ENCODE data around the gene ZMYM2. TPM values are rescaled to one million over a fixed set of nuclear protein-coding genes. Genes with fewer than 3 reads are reported as not detected.
A peak's percentile ranks its signal among the peaks of the same experiment; 100 is the strongest.

The ZMYM2 gene
- total and polyA plus RNA-seq, 2 donors (not counting 3 experiments of a cell fraction or from before 2014, with no cell fraction given), result 14.7 to 75.3 TPM

- BruUV-seq (replicated peaks), result no TSS peak
- H3K27me3 ChIP-seq (ENCODE audit: control insufficient read depth in 2 of 2, insufficient read depth in 2 of 2, low read length in 2 of 2), result peaks cover 1 to 3% of the 10 kb centered on the region in 2 experiments
- peak overlapping the region; percentile 62 to 74 (median 71) for H3K4me3 ChIP-seq (replicated peaks in 1 of 3; ENCODE audit: insufficient read depth in 1 of 3, low read depth in 1 of 3, low read length in 3 of 3)
- POLR2A ChIA-PET, result interaction anchor here (0.7 to 1.1 kb wide), 3 partner anchors 9 to 346 kb away, joined by 4 to 5 read pairs (median 5); no protein-coding TSS in a partner anchor
- dilution Hi-C loops (cut with MboI; ENCODE audit: extremely low pct_ligation_motif_present, low sequenced_read_pairs), result no loop called here
- H3K9me1 ChIP-seq (replicated peaks; ENCODE audit: control insufficient read depth, extremely low read depth, insufficient read depth, low read length), result no peaks in the 10 kb centered on the region
- H3K4me1 ChIP-seq (ENCODE audit: control insufficient read depth, extremely low read depth, insufficient read depth, low read length), result peaks cover 2% of the 10 kb centered on the region
- peak overlapping the region; percentile 99 for H2AFZ ChIP-seq (ENCODE audit: low read depth, low read length)
- peak overlapping the region; percentile 26 for H3K27ac ChIP-seq (ENCODE audit: insufficient read depth, low read depth, low read length)
- intact Hi-C loops (cut with micrococcal nuclease), result loop anchor here (1.0 kb wide), 1 partner anchor 9 kb away; no protein-coding TSS in a partner anchor
- peak overlapping the region; percentile 79 for H3K9ac ChIP-seq (replicated peaks; ENCODE audit: extremely low read depth, insufficient read depth, low read length)
- TF ChIP-seq EZH2 (IDR thresholded peaks at IDR 0.05; ENCODE audit: borderline replicate concordance, low read depth, low read length, severe bottlenecking) (no peak), POLR2A (IDR thresholded peaks at IDR 0.05; ENCODE audit: low read depth, low read length) (no peak), JUN (IDR thresholded peaks at IDR 0.05; ENCODE audit: borderline replicate concordance, insufficient read depth, insufficient read length, low read depth) (no peak), GATA2 (IDR thresholded peaks at IDR 0.05; ENCODE audit: insufficient read depth, insufficient read length, low read depth, low read length) (no peak), FOS (IDR thresholded peaks at IDR 0.05; ENCODE audit: borderline replicate concordance, insufficient read depth, low read length) (no peak), POLR2AphosphoS5 (IDR thresholded peaks at IDR 0.05; ENCODE audit: insufficient read depth, low read depth, low read length) (no peak), MYC (IDR thresholded peaks at IDR 0.05; ENCODE audit: low read depth, low read length) (no peak), MAX (IDR thresholded peaks at IDR 0.05; ENCODE audit: insufficient read depth, insufficient read length) (no peak)
- TF ChIP-seq, protein P1, sequence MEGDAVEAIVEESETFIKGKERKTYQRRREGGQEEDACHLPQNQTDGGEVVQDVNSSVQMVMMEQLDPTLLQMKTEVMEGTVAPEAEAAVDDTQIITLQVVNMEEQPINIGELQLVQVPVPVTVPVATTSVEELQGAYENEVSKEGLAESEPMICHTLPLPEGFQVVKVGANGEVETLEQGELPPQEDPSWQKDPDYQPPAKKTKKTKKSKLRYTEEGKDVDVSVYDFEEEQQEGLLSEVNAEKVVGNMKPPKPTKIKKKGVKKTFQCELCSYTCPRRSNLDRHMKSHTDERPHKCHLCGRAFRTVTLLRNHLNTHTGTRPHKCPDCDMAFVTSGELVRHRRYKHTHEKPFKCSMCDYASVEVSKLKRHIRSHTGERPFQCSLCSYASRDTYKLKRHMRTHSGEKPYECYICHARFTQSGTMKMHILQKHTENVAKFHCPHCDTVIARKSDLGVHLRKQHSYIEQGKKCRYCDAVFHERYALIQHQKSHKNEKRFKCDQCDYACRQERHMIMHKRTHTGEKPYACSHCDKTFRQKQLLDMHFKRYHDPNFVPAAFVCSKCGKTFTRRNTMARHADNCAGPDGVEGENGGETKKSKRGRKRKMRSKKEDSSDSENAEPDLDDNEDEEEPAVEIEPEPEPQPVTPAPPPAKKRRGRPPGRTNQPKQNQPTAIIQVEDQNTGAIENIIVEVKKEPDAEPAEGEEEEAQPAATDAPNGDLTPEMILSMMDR (IDR thresholded peaks at IDR 0.05; ENCODE audit: extremely low read depth in 1 of 2, insufficient read depth in 1 of 2, low read depth in 1 of 2, low read length in 2 of 2), result no peak
- DNase-seq (ENCODE audit: low read depth, low spot score) (peak; percentile 39), FAIRE-seq (peak; percentile 47)
- CTCF ChIA-PET, result interaction anchor here (0.7 to 2.2 kb wide), 5 partner anchors 9 to 134 kb away, joined by 3 to 14 read pairs (median 3); no protein-coding TSS in a partner anchor
- no peaks in the 10 kb centered on the region for H3K36me3 ChIP-seq (ENCODE audit: control insufficient read depth in 2 of 2, extremely low read depth in 1 of 2, insufficient read depth in 2 of 2, low read length in 2 of 2)
- no peaks in the 10 kb centered on the region for H3K79me2 ChIP-seq (ENCODE audit: control insufficient read depth, insufficient read depth, low read length)
- no peaks in the 10 kb centered on the region for H4K20me1 ChIP-seq (replicated peaks; ENCODE audit: control insufficient read depth, extremely low read depth, insufficient read depth, low read length)
- H3K9me3 ChIP-seq (replicated peaks; ENCODE audit: control insufficient read depth, insufficient read depth, low read length), result no peaks in the 10 kb centered on the region
- H3K4me2 ChIP-seq (ENCODE audit: insufficient read depth, low read length), result peak overlapping the region; percentile 97
Measured at GRCh38 chr13:20118268-20119140, 160.0 kb downstream of the ZMYM2 start.
